IMR-90 (cell line): ENCODE measurements around the gene YRDC. TPM values are rescaled to one million over a fixed set of nuclear protein-coding genes. Genes with fewer than 3 reads are reported as not detected.

Experiments used
- polyA plus RNA-seq, 3 experiments: library from polyadenylated mRNA; depleted of rRNA; stranded (reverse); fragments of >200 nt; gene quantifications; 2 replicates each; pipeline ENCODE4 v1.2.3, GENCODE V29; 2012; ENCODE audit warnings: low replicate concordance in 1 of 3
- total RNA-seq: library from RNA; depleted of rRNA; stranded (reverse); fragments of >200 nt; gene quantifications from 2 replicates; pipeline ENCODE4 v1.2.3, GENCODE V29; 2012; rRNA removed

The YRDC gene
- total and polyA plus RNA-seq, 2 of the 4 experiments (the other 2 are of a cell fraction), result 21.0 to 21.7 TPM

Other genes with a start within 250 kb of the YRDC start
- gene GNL2, start 212.3 kb downstream of the YRDC start, total RNA-seq, result 77.4 and 90.3 TPM in 2 replicates
- gene GNL2, start 212.3 kb downstream of the YRDC start, polyA plus RNA-seq (2012; rRNA removed), result 42.9 and 49.4 TPM in 2 replicates
- gene RSPO1, start 173.3 kb downstream of the YRDC start, total RNA-seq, result not detected in 2 replicates
- not detected in 2 replicates for gene RSPO1, start 173.3 kb downstream of the YRDC start, polyA plus RNA-seq (2012; rRNA removed)
- gene CDCA8, start 115.7 kb downstream of the YRDC start, total RNA-seq, result 5.9 and 6.1 TPM in 2 replicates
- 25.2 and 25.7 TPM in 2 replicates for gene CDCA8, start 115.7 kb downstream of the YRDC start, polyA plus RNA-seq (2012; rRNA removed)
- not detected in 2 replicates for gene EPHA10, start 43.1 kb downstream of the YRDC start, total RNA-seq
- not detected in 2 replicates for gene EPHA10, start 43.1 kb downstream of the YRDC start, polyA plus RNA-seq (2012; rRNA removed)
- gene MANEAL, start 14.4 kb downstream of the YRDC start, total RNA-seq, result 0.28 and 0.54 TPM in 2 replicates
- gene MANEAL, start 14.4 kb downstream of the YRDC start, polyA plus RNA-seq (2012; rRNA removed), result 0.46 and 0.55 TPM in 2 replicates
- 2.0 and 2.2 TPM in 2 replicates for gene C1orf122, start 418 bp downstream of the YRDC start, total RNA-seq
- 13.6 and 27.6 TPM in 2 replicates for gene C1orf122, start 418 bp downstream of the YRDC start, polyA plus RNA-seq (2012; rRNA removed)
- gene MTF1, start 51.4 kb upstream of the YRDC start, total RNA-seq, result 2.2 and 2.3 TPM in 2 replicates
- gene MTF1, start 51.4 kb upstream of the YRDC start, polyA plus RNA-seq (2012; rRNA removed), result 4.7 and 5.0 TPM in 2 replicates
- gene INPP5B, start 138.8 kb upstream of the YRDC start, total RNA-seq, result 17.2 and 20.4 TPM in 2 replicates
- 8.0 and 9.4 TPM in 2 replicates for gene INPP5B, start 138.8 kb upstream of the YRDC start, polyA plus RNA-seq (2012; rRNA removed)
- gene SF3A3, start 181.8 kb upstream of the YRDC start, total RNA-seq, result 90.0 and 109 TPM in 2 replicates
- 35.7 and 39.9 TPM in 2 replicates for gene SF3A3, start 181.8 kb upstream of the YRDC start, polyA plus RNA-seq (2012; rRNA removed)
- gene FHL3, start 197.3 kb upstream of the YRDC start, total RNA-seq, result 7.2 and 11.5 TPM in 2 replicates
- gene FHL3, start 197.3 kb upstream of the YRDC start, polyA plus RNA-seq (2012; rRNA removed), result 26.0 and 27.1 TPM in 2 replicates
- gene UTP11, start 204.5 kb upstream of the YRDC start, total RNA-seq, result 27.8 and 58.3 TPM in 2 replicates
- gene UTP11, start 204.5 kb upstream of the YRDC start, polyA plus RNA-seq (2012; rRNA removed), result 19.3 and 22.0 TPM in 2 replicates
- gene POU3F1, start 238.6 kb upstream of the YRDC start, total RNA-seq, result not detected in 2 replicates
- not detected in 2 replicates for gene POU3F1, start 238.6 kb upstream of the YRDC start, polyA plus RNA-seq (2012; rRNA removed)